OCI-LY7 (cell line): Measurements from ENCODE around the gene EEF1A1. TPM values are rescaled to one million over a fixed set of nuclear protein-coding genes. Genes with fewer than 3 reads are reported as not detected.
A peak's percentile ranks its signal among the peaks of the same experiment; 100 is the strongest.

Experiments used
- BruUV-seq: library from RNA; stranded (reverse); fragments of 400-500 nt; replicated peaks from 2 replicates; lab custom pipeline; 2021; lab: Mats Ljungman, UMichigan
- CTCF ChIA-PET: fragments of 300-600 bp; sonication (Branson Sonifier 250); formaldehyde crosslinking; loops from one replicate; lab custom pipeline; 2022; ENCODE audit warnings: antibody characterized with exemption; ENCODE audit not compliant: unreplicated experiment; lab: Charles Lee
- POLR2A ChIA-PET: fragments of 300-600 bp; sonication (Branson Sonifier 250); formaldehyde crosslinking; loops from one replicate; lab custom pipeline; 2022; ENCODE audit warnings: antibody characterized with exemption; lab: Charles Lee
- DNase-seq: peaks from one replicate; pipeline ENCODE4 v3.0.0-alpha.2; 2015; ENCODE audit warnings: low spot score
- H2AFZ ChIP-seq: fragments of 200-600 bp; sonication (generic), shearing (Covaris generic); 2 replicates; pipeline ENCODE4 v1.6.1; 2014; ENCODE audit warnings: mild to moderate bottlenecking, antibody characterized with exemption, low read length, moderate library complexity
- H3K27ac ChIP-seq: fragments of 200-600 bp; sonication (generic); 2 replicates; pipeline ENCODE4 v1.5.1; 2014; ENCODE audit warnings: mixed run types, low read depth, mild to moderate bottlenecking, moderate library complexity, low read length, inconsistent platforms; ENCODE audit not compliant: poor library complexity, severe bottlenecking
- H3K36me3 ChIP-seq: fragments of 200-600 bp; sonication (generic); 2 replicates; pipeline ENCODE4 v1.6.1; 2014; ENCODE audit warnings: mild to moderate bottlenecking, antibody characterized with exemption, low read length, moderate library complexity, mixed read lengths; ENCODE audit not compliant: insufficient read depth
- H3K4me1 ChIP-seq: fragments of 200-600 bp; sonication (generic); 2 replicates; pipeline ENCODE4 v1.5.1; 2014; ENCODE audit warnings: mild to moderate bottlenecking, low read length; ENCODE audit not compliant: insufficient read depth, poor library complexity, severe bottlenecking
- H3K4me2 ChIP-seq: fragments of 200-600 bp; sonication (generic); 2 replicates; pipeline ENCODE4 v1.6.1; 2014; ENCODE audit warnings: mild to moderate bottlenecking, low read length
- H3K4me3 ChIP-seq: fragments of 200-600 bp; sonication (generic); 2 replicates; pipeline ENCODE4 v1.5.1; 2014; ENCODE audit warnings: mild to moderate bottlenecking, low read depth, low read length; ENCODE audit not compliant: poor library complexity, severe bottlenecking
- H3K79me2 ChIP-seq: fragments of 200-600 bp; sonication (generic); 2 replicates; pipeline ENCODE4 v1.6.1; 2016; ENCODE audit warnings: low read depth, mild to moderate bottlenecking, low read length, moderate library complexity, mixed read lengths; ENCODE audit not compliant: insufficient read depth
- H3K9me2 ChIP-seq: fragments of 200-600 bp; sonication (generic); 2 replicates; pipeline ENCODE4 v1.6.1; 2016; ENCODE audit warnings: mild to moderate bottlenecking, low read length, mixed read lengths; ENCODE audit not compliant: insufficient read depth
- H3K9me3 ChIP-seq: fragments of 200-600 bp; sonication (generic); 2 replicates; pipeline ENCODE4 v1.6.1; 2014; ENCODE audit warnings: mild to moderate bottlenecking, mixed run types, low read length, mixed read lengths
- H4K20me1 ChIP-seq: fragments of 200-600 bp; sonication (generic); 2 replicates; pipeline ENCODE4 v1.6.1; 2014; ENCODE audit warnings: mild to moderate bottlenecking, antibody characterized with exemption, low read length, moderate library complexity, mixed read lengths; ENCODE audit not compliant: insufficient read depth
- EZH2phosphoT487 ChIP-seq: fragments of 200-600 bp; sonication (generic); IDR thresholded peaks from 2 replicates; pipeline ENCODE4 v1.6.1; 2018; ENCODE audit warnings: low read depth, borderline replicate concordance, mild to moderate bottlenecking, mixed run types, antibody characterized with exemption, low read length, moderate library complexity, mixed read lengths
- intact Hi-C: fragments of 100-400 bp; cut with micrococcal nuclease; formaldehyde crosslinking; loops from one replicate; pipeline ENCODE4 v1.10.0; 2022; ENCODE audit not compliant: unreplicated experiment
- total RNA-seq, 2 experiments: library from RNA; depleted of rRNA in 1 of 2; stranded (reverse); fragments of >200 nt in 1 of 2; shearing (Covaris generic) in 1 of 2; gene quantifications; 2 replicates each; pipeline ENCODE4 v1.2.3, GENCODE V29; 2014 to 2022
- TF ChIP-seq, protein P1 (sequence below): fragments of 200-600 bp; sonication (generic); conservative IDR thresholded peaks from 2 replicates; pipeline ENCODE4 v1.5.1; 2014; ENCODE audit warnings: mild to moderate bottlenecking, antibody characterized with exemption, low read length, moderate library complexity, mixed read lengths

EEF1A1 gene
- total RNA-seq, 2 experiments from 2014 or later, result 8,152 to 8,197 TPM

DNA sequence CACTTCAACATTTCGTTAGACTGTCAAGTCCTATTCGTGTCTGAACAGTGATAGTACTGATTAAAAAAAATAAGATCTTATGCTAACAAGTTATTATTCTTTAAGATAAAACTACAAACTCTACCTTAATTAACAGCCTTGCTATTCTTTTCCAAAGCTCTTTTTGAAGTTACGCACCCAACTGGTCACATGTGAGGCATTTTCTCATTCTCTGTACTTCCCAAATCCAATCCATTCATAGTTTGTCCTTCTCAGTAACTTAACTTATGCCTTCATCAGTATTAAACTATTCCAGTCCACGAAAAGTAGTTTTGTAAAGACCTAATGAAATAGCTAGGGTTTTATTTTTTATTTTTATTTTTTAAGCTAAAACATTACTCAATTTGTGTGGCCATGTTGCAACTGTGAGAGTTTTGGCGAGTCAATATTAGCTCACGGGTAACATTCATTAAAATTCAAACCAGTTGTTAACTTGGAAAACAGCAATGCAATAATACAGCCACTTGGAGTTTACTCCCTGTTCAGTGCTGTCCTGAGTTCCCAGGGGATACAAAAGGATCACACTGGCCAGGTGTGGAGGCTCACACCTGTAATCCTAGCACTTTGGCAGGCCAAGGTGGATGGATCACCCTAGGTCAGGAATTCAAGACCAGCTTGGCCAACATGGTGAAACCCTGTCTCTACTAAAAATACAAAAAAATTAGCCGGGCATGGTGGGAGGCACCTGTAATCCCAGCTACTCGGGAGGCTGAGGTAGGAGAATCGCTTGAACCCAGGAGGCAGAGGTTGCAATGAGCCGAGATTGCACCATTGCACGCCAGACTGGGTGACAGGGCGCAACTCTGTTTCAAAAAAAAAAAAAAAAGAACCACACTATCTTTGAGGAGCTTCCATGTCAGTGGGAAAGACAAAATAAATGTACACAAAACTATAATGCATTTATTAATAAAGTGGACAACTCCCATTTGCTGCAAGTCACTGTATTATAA, 27.9 kb upstream of the EEF1A1 start:
- DNase-seq, result no peak
- Histone ChIP-seq H3K36me3 (no peaks in the 10 kb centered on the region), H3K9me2 (no peaks in the 10 kb centered on the region), H2AFZ (no peak overlapping the region), H3K27ac (no peak overlapping the region), H3K79me2 (no peaks in the 10 kb centered on the region), H3K9me3 (no peaks in the 10 kb centered on the region), H3K4me3 (no peak overlapping the region), H3K4me1 (no peaks in the 10 kb centered on the region), H4K20me1 (no peaks in the 10 kb centered on the region), H3K4me2 (no peak overlapping the region)
- intact Hi-C loops, result no loop called here
- ChIA-PET CTCF (interaction anchor here (0.8 to 1.1 kb wide), 2 partner anchors 9 to 31 kb away, joined by 3 to 4 read pairs; no protein-coding TSS in a partner anchor), POLR2A (interaction anchor here (0.6 to 1.7 kb wide), 11 partner anchors 12 to 1981 kb away, joined by 3 to 7 read pairs (median 3); no protein-coding TSS in a partner anchor)
- no TSS peak for BruUV-seq
- no peak for TF ChIP-seq EZH2phosphoT487
- TF ChIP-seq, protein P1, sequence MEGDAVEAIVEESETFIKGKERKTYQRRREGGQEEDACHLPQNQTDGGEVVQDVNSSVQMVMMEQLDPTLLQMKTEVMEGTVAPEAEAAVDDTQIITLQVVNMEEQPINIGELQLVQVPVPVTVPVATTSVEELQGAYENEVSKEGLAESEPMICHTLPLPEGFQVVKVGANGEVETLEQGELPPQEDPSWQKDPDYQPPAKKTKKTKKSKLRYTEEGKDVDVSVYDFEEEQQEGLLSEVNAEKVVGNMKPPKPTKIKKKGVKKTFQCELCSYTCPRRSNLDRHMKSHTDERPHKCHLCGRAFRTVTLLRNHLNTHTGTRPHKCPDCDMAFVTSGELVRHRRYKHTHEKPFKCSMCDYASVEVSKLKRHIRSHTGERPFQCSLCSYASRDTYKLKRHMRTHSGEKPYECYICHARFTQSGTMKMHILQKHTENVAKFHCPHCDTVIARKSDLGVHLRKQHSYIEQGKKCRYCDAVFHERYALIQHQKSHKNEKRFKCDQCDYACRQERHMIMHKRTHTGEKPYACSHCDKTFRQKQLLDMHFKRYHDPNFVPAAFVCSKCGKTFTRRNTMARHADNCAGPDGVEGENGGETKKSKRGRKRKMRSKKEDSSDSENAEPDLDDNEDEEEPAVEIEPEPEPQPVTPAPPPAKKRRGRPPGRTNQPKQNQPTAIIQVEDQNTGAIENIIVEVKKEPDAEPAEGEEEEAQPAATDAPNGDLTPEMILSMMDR, result 0 out of 2 replicates have a peak, but pooled peaks have one; percentile 28

GRCh38 chr6:73547036-73547435, 26.2 kb upstream of the EEF1A1 start:
- H3K4me1 ChIP-seq, result no peaks in the 10 kb centered on the region
- no peak overlapping the region for H2AFZ ChIP-seq
- no peaks in the 10 kb centered on the region for H3K36me3 ChIP-seq
- no peaks in the 10 kb centered on the region for H3K9me2 ChIP-seq
- TF ChIP-seq, protein P1, result no peak
- TF ChIP-seq EZH2phosphoT487, result no peak
- ChIA-PET POLR2A (interaction anchor here (0.7 kb wide), 1 partner anchor 346 kb away, joined by 5 read pairs; no protein-coding TSS in a partner anchor), CTCF (no interaction called here)
- intact Hi-C loops, result no loop called here
- no peaks in the 10 kb centered on the region for H4K20me1 ChIP-seq
- no peaks in the 10 kb centered on the region for H3K9me3 ChIP-seq
- no TSS peak for BruUV-seq
- no peak for DNase-seq
- H3K79me2 ChIP-seq, result no peaks in the 10 kb centered on the region
- no peak overlapping the region for H3K4me2 ChIP-seq
- no peak overlapping the region for H3K4me3 ChIP-seq
- no peak overlapping the region for H3K27ac ChIP-seq
